HepG2 (cell line): ENCODE measurements around the gene SLC12A3.

Experiments used
- CHD2 ChIP-seq: IDR thresholded peaks from 2 replicates; pipeline ENCODE4 v1.6.1; 2011; ENCODE audit warnings: low read depth, low read length, improper control_type of control experiment
- USF2 ChIP-seq, 2 experiments: sonication (generic) in 1 of 2; formaldehyde crosslinking in 1 of 2; IDR thresholded peaks; 2 replicates each; pipeline versions ENCODE4 v1.5.1 to v1.6.1; 2011 to 2020; ENCODE audit warnings: borderline replicate concordance in 1 of 2, low read depth in 1 of 2, low read length in 1 of 2, mild to moderate bottlenecking in 1 of 2, missing genetic modification reagents in 1 of 2, moderate library complexity in 1 of 2
- TF ChIP-seq, protein P1 (sequence below): sonication (generic); formaldehyde crosslinking; IDR thresholded peaks from 2 replicates; pipeline ENCODE4 v1.4.0; 2020; ENCODE audit warnings: mild to moderate bottlenecking, missing genetic modification reagents
- TF ChIP-seq, protein P2 (sequence below): sonication (generic); formaldehyde crosslinking; IDR thresholded peaks from 2 replicates; pipeline ENCODE4 v1.4.0; 2020; ENCODE audit warnings: mild to moderate bottlenecking, missing genetic modification reagents

GRCh38 chr16:56923481-56924091, 58.6 kb downstream of the SLC12A3 start:
- TF ChIP-seq, protein P1, sequence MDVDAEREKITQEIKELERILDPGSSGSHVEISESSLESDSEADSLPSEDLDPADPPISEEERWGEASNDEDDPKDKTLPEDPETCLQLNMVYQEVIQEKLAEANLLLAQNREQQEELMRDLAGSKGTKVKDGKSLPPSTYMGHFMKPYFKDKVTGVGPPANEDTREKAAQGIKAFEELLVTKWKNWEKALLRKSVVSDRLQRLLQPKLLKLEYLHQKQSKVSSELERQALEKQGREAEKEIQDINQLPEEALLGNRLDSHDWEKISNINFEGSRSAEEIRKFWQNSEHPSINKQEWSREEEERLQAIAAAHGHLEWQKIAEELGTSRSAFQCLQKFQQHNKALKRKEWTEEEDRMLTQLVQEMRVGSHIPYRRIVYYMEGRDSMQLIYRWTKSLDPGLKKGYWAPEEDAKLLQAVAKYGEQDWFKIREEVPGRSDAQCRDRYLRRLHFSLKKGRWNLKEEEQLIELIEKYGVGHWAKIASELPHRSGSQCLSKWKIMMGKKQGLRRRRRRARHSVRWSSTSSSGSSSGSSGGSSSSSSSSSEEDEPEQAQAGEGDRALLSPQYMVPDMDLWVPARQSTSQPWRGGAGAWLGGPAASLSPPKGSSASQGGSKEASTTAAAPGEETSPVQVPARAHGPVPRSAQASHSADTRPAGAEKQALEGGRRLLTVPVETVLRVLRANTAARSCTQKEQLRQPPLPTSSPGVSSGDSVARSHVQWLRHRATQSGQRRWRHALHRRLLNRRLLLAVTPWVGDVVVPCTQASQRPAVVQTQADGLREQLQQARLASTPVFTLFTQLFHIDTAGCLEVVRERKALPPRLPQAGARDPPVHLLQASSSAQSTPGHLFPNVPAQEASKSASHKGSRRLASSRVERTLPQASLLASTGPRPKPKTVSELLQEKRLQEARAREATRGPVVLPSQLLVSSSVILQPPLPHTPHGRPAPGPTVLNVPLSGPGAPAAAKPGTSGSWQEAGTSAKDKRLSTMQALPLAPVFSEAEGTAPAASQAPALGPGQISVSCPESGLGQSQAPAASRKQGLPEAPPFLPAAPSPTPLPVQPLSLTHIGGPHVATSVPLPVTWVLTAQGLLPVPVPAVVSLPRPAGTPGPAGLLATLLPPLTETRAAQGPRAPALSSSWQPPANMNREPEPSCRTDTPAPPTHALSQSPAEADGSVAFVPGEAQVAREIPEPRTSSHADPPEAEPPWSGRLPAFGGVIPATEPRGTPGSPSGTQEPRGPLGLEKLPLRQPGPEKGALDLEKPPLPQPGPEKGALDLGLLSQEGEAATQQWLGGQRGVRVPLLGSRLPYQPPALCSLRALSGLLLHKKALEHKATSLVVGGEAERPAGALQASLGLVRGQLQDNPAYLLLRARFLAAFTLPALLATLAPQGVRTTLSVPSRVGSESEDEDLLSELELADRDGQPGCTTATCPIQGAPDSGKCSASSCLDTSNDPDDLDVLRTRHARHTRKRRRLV (CRISPR knock-in tag): no peak
- TF ChIP-seq, protein P2, sequence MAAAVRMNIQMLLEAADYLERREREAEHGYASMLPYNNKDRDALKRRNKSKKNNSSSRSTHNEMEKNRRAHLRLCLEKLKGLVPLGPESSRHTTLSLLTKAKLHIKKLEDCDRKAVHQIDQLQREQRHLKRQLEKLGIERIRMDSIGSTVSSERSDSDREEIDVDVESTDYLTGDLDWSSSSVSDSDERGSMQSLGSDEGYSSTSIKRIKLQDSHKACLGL (CRISPR knock-in tag): no peak
- TF ChIP-seq USF2 (IDR thresholded peaks at IDR 0.05; ENCODE audit: low read depth, low read length): no peak
- TF ChIP-seq USF2 (CRISPR knock-in tag; IDR thresholded peaks at IDR 0.05; ENCODE audit: borderline replicate concordance): no peak
- TF ChIP-seq CHD2: no peak
